GM23338 (cell line): ENCODE results near the gene FASN. TPM values are rescaled to one million over a fixed set of nuclear protein-coding genes. Genes with fewer than 3 reads are reported as not detected.

Experiments
- ATAC-seq: fragments of 200-7000 bp; cut with Tn5 transposase; 3 replicates; pipeline ENCODE4 v1.9.1; 2020
- DNase-seq: peaks from one replicate; pipeline ENCODE4 v3.0.0-alpha.2; 2015; ENCODE audit warnings: low spot score
- H2AFZ ChIP-seq: fragments of 200-600 bp; sonication (generic); 2 replicates; pipeline ENCODE4 v1.8.0; 2016; ENCODE audit warnings: antibody characterized with exemption, mild to moderate bottlenecking, moderate library complexity
- H3F3A ChIP-seq: fragments of 200-600 bp; sonication (generic); replicated peaks from 2 replicates; pipeline ENCODE4 v1.8.0; 2017; ENCODE audit warnings: antibody characterized with exemption, mixed run types, low read depth
- H3K27ac ChIP-seq: fragments of 200-600 bp; sonication (generic); 2 replicates; pipeline ENCODE4 v1.6.1; 2016; ENCODE audit warnings: low read depth
- H3K27me3 ChIP-seq: fragments of 200-600 bp; sonication (generic); 2 replicates; pipeline ENCODE4 v1.8.0; 2016; ENCODE audit warnings: mild to moderate bottlenecking, mixed run types, moderate library complexity; ENCODE audit not compliant: insufficient read depth
- H3K36me3 ChIP-seq: fragments of 200-600 bp; sonication (generic); 2 replicates; pipeline ENCODE4 v1.8.0; 2016; ENCODE audit warnings: mild to moderate bottlenecking; ENCODE audit not compliant: insufficient read depth
- H3K4me1 ChIP-seq: fragments of 200-600 bp; sonication (generic); 2 replicates; pipeline ENCODE4 v1.8.0; 2016; ENCODE audit warnings: mild to moderate bottlenecking, moderate library complexity; ENCODE audit not compliant: insufficient read depth
- H3K4me2 ChIP-seq: fragments of 200-600 bp; sonication (generic); 2 replicates; pipeline ENCODE4 v1.7.1; 2017; ENCODE audit warnings: mixed run types
- H3K4me3 ChIP-seq: fragments of 200-600 bp; sonication (generic); 2 replicates; pipeline ENCODE4 v1.6.1; 2016; ENCODE audit warnings: mixed run types
- H3K79me2 ChIP-seq: fragments of 200-600 bp; sonication (generic); replicated peaks from 2 replicates; pipeline ENCODE4 v1.8.0; 2017; ENCODE audit warnings: mild to moderate bottlenecking; ENCODE audit not compliant: insufficient read depth
- H3K9me2 ChIP-seq: fragments of 200-600 bp; sonication (generic); 2 replicates; pipeline ENCODE4 v1.8.0; 2017; ENCODE audit not compliant: insufficient read depth
- H4K20me1 ChIP-seq: fragments of 200-600 bp; sonication (generic); replicated peaks from 2 replicates; pipeline ENCODE4 v1.8.0; 2017; ENCODE audit warnings: mild to moderate bottlenecking; ENCODE audit not compliant: insufficient read depth
- H3K27ac Mint-ChIP-seq: 2 replicates; pipeline ENCODE4 v1.8.0; 2020; ENCODE audit warnings: inconsistent platforms, mild to moderate bottlenecking, moderate library complexity, mixed read lengths
- H3K27me3 Mint-ChIP-seq: 3 replicates; pipeline ENCODE4 v1.8.0; 2022; ENCODE audit warnings: low read depth, mild to moderate bottlenecking, moderate library complexity, mixed read lengths, inconsistent platforms; ENCODE audit not compliant: insufficient read depth, poor library complexity
- H3K36me3 Mint-ChIP-seq: 3 replicates; pipeline ENCODE4 v1.8.0; 2021; ENCODE audit warnings: low read depth, mild to moderate bottlenecking, inconsistent platforms, moderate library complexity, mixed read lengths
- H3K4me1 Mint-ChIP-seq: 3 replicates; pipeline ENCODE4 v1.8.0; 2020; ENCODE audit warnings: mild to moderate bottlenecking, inconsistent platforms, mixed read lengths
- H3K4me3 Mint-ChIP-seq: 3 replicates; pipeline ENCODE4 v1.8.0; 2021; ENCODE audit warnings: moderate library complexity, mild to moderate bottlenecking, inconsistent platforms, mixed read lengths
- H3K9me3 Mint-ChIP-seq: 3 replicates; pipeline ENCODE4 v1.8.0; 2020; ENCODE audit warnings: moderate library complexity, mild to moderate bottlenecking, inconsistent platforms, mixed read lengths
- CTCF ChIP-seq, 2 experiments: fragments of 200-600 bp in 1 of 2; sonication (generic) in 1 of 2; conservative IDR thresholded peaks; 2 replicates each; pipeline versions ENCODE4 v1.5.1 to v1.6.1; 2016 to 2017; ENCODE audit warnings: antibody characterized with exemption in 2 of 2, low read depth in 2 of 2, mild to moderate bottlenecking in 2 of 2, moderate library complexity in 1 of 2
- ETS1 ChIP-seq: IDR thresholded peaks from 2 replicates; pipeline ENCODE4 v1.6.1; 2016; ENCODE audit warnings: antibody characterized with exemption
- EZH2 ChIP-seq: fragments of 200-600 bp; sonication (generic); IDR thresholded peaks from one replicate; pipeline ENCODE4 v1.8.0; 2017; ENCODE audit warnings: antibody characterized with exemption, mild to moderate bottlenecking, low read depth; ENCODE audit not compliant: unreplicated experiment
- JUNB ChIP-seq: IDR thresholded peaks from one replicate; pipeline ENCODE4 v1.6.1; 2016; ENCODE audit warnings: antibody characterized with exemption; ENCODE audit not compliant: unreplicated experiment
- POLR2AphosphoS5 ChIP-seq: IDR thresholded peaks from 2 replicates; pipeline ENCODE4 v1.6.1; 2016; ENCODE audit warnings: antibody characterized with exemption, low read depth
- STAT1 ChIP-seq: IDR thresholded peaks from one replicate; pipeline ENCODE4 v1.6.1; 2016; ENCODE audit warnings: antibody characterized with exemption; ENCODE audit not compliant: unreplicated experiment
- ZNF114 ChIP-seq: fragments of 250-450 bp; sonication (Bioruptor Pico); IDR thresholded peaks from 2 replicates; pipeline ENCODE4 v1.5.0; 2020; ENCODE audit warnings: mild to moderate bottlenecking, moderate library complexity
- ZNF331 ChIP-seq: fragments of 250-450 bp; sonication (Bioruptor Pico); IDR thresholded peaks from 2 replicates; pipeline ENCODE4 v1.5.0; 2020; ENCODE audit warnings: low read depth, mild to moderate bottlenecking, moderate library complexity
- ZNF462 ChIP-seq: fragments of 250-450 bp; sonication (Bioruptor Pico); IDR thresholded peaks from 2 replicates; pipeline ENCODE4 v1.5.0; 2020; ENCODE audit warnings: mild to moderate bottlenecking, moderate library complexity
- polyA plus RNA-seq: library from polyadenylated mRNA; unstranded; fragments of >200 nt; fragmentation: Nextera tagmentation; extraction: Ambion mirVana; gene quantifications from 2 replicates; pipeline ENCODE4 v1.2.1, GENCODE V29; 2016
- total RNA-seq: library from RNA; depleted of rRNA; stranded (reverse); fragments of >200 nt; shearing (Covaris generic); gene quantifications from 2 replicates; pipeline ENCODE4 v1.2.3, GENCODE V29; 2014

Gene FASN
- total and polyA plus RNA-seq, 2 experiments from 2014 or later: 120 to 849 TPM

GRCh38 chr17:82095777-82096708, 2.0 kb downstream of the FASN start:
- ATAC-seq (no peak), DNase-seq (no peak)
- Histone ChIP-seq H3K9me2 (no peaks in the 10 kb centered on the region), H3K4me1 (peaks cover 27% of the 10 kb centered on the region), H3K4me2 (peak overlapping the region; percentile 91), H3K4me3 (peak overlapping the region; percentile 88), H3K27me3 (no peaks in the 10 kb centered on the region), H3K36me3 (peaks cover 11% of the 10 kb centered on the region; the same call in 1 of the 2 replicates), H3K27ac (peak overlapping the region; percentile 59; the same call in 1 of the 2 replicates), H4K20me1 (peaks cover 29% of the 10 kb centered on the region), H3F3A (0 out of 2 replicates have a peak, but pooled peaks cover 17% of the 10 kb centered on the region), H3K79me2 (peaks cover 53% of the 10 kb centered on the region), H2AFZ (no peak overlapping the region)
- Mint-ChIP-seq H3K4me1 (peaks cover 10% of the 10 kb centered on the region), H3K9me3 (no peaks in the 10 kb centered on the region), H3K4me3 (peak overlapping the region; percentile 73), H3K36me3 (peaks cover 39% of the 10 kb centered on the region; the same call in 2 of the 3 replicates), H3K27ac (peak overlapping the region; percentile 62; the same call in 1 of the 2 replicates), H3K27me3 (peaks cover 8% of the 10 kb centered on the region)
- TF ChIP-seq ZNF114 (CRISPR knock-in tag) (no peak), JUNB (no peak), CTCF (conservative IDR thresholded peaks at IDR 0.05; ENCODE audit: low read depth in 2 of 2) (no peak), ETS1 (no peak), ZNF331 (CRISPR knock-in tag) (no peak), EZH2 (no peak), STAT1 (no peak), ZNF462 (CRISPR knock-in tag) (no peak), POLR2AphosphoS5 (no peak)
